ENCODE measurements around the gene GCC1. TPM values are rescaled to one million over a fixed set of nuclear protein-coding genes. Genes with fewer than 3 reads are reported as not detected.
"Not testable (repeated sequence)": the region's sequence is repeated elsewhere in the genome, so short reads cannot be mapped to it uniquely, and the experiment has no call there.

GCC1 gene
- total and polyA plus RNA-seq, 2 donors (not counting 3 experiments of a cell fraction or from before 2014, with no cell fraction given) = 4.6 to 15.5 TPM

GRCh38 chr7:127571741-127572505 lies 13.5 kb downstream of the GCC1 start:
- POLR2A ChIA-PET = no interaction called here
- no peak for TF ChIP-seq JUN (IDR thresholded peaks at IDR 0.05; ENCODE audit: borderline replicate concordance, insufficient read depth, insufficient read length, low read depth)
- no peak for TF ChIP-seq EZH2 (IDR thresholded peaks at IDR 0.05; ENCODE audit: borderline replicate concordance, low read depth, low read length, severe bottlenecking)
- TF ChIP-seq GATA2 (IDR thresholded peaks at IDR 0.05; ENCODE audit: insufficient read depth, insufficient read length, low read depth, low read length) = no peak
- no peak for TF ChIP-seq MYC (IDR thresholded peaks at IDR 0.05; ENCODE audit: low read depth, low read length)
- TF ChIP-seq FOS (IDR thresholded peaks at IDR 0.05; ENCODE audit: borderline replicate concordance, insufficient read depth, low read length) = no peak
- no peak for TF ChIP-seq MAX (IDR thresholded peaks at IDR 0.05; ENCODE audit: insufficient read depth, insufficient read length)
- TF ChIP-seq CTCF (IDR thresholded peaks at IDR 0.05; ENCODE audit: extremely low read depth in 1 of 2, insufficient read depth in 1 of 2, low read depth in 1 of 2, low read length in 2 of 2) = no peak
- no peak for TF ChIP-seq POLR2AphosphoS5 (IDR thresholded peaks at IDR 0.05; ENCODE audit: insufficient read depth, low read depth, low read length)
- TF ChIP-seq POLR2A (IDR thresholded peaks at IDR 0.05; ENCODE audit: low read depth, low read length) = no peak
- CTCF ChIA-PET = no interaction called here
- Histone ChIP-seq H4K20me1 (replicated peaks; ENCODE audit: control insufficient read depth, extremely low read depth, insufficient read depth, low read length) (no peaks in the 10 kb centered on the region), H3K36me3 (ENCODE audit: control insufficient read depth in 2 of 2, extremely low read depth in 1 of 2, insufficient read depth in 2 of 2, low read length in 2 of 2) (no peaks in the 10 kb centered on the region), H3K79me2 (ENCODE audit: control insufficient read depth, insufficient read depth, low read length) (no peaks in the 10 kb centered on the region), H3K4me3 (replicated peaks in 1 of 3; ENCODE audit: insufficient read depth in 1 of 3, low read depth in 1 of 3, low read length in 3 of 3) (no peak overlapping the region), H3K4me1 (ENCODE audit: control insufficient read depth, extremely low read depth, insufficient read depth, low read length) (no peaks in the 10 kb centered on the region), H3K4me2 (ENCODE audit: insufficient read depth, low read length) (no peak overlapping the region), H3K9ac (replicated peaks; ENCODE audit: extremely low read depth, insufficient read depth, low read length) (no peak overlapping the region), H3K27me3 (ENCODE audit: control insufficient read depth in 2 of 2, insufficient read depth in 2 of 2, low read length in 2 of 2) (no peaks in the 10 kb centered on the region), H3K9me3 (replicated peaks; ENCODE audit: control insufficient read depth, insufficient read depth, low read length) (no peaks in the 10 kb centered on the region), H2AFZ (ENCODE audit: low read depth, low read length) (no peak overlapping the region), H3K9me1 (replicated peaks; ENCODE audit: control insufficient read depth, extremely low read depth, insufficient read depth, low read length) (no peaks in the 10 kb centered on the region), H3K27ac (ENCODE audit: insufficient read depth, low read depth, low read length) (no peak overlapping the region)
- FAIRE-seq (no peak), DNase-seq (ENCODE audit: low read depth, low spot score) (no peak)
- BruUV-seq (replicated peaks) = no TSS peak
- dilution Hi-C loops (cut with MboI; ENCODE audit: extremely low pct_ligation_motif_present, low sequenced_read_pairs) = no loop called here
- intact Hi-C loops (cut with micrococcal nuclease) = no loop called here

GRCh38 chr7:127568034-127568433 lies 17.4 kb downstream of the GCC1 start:
- POLR2A ChIA-PET; FAIRE-seq; H3K9me3 ChIP-seq (replicated peaks; ENCODE audit: control insufficient read depth, insufficient read depth, low read length); H3K27ac ChIP-seq (ENCODE audit: insufficient read depth, low read depth, low read length); H3K36me3 ChIP-seq (ENCODE audit: control insufficient read depth in 2 of 2, extremely low read depth in 1 of 2, insufficient read depth in 2 of 2, low read length in 2 of 2); H4K20me1 ChIP-seq (replicated peaks; ENCODE audit: control insufficient read depth, extremely low read depth, insufficient read depth, low read length); H3K4me3 ChIP-seq (replicated peaks in 1 of 3; ENCODE audit: insufficient read depth in 1 of 3, low read depth in 1 of 3, low read length in 3 of 3); H3K9ac ChIP-seq (replicated peaks; ENCODE audit: extremely low read depth, insufficient read depth, low read length); DNase-seq (ENCODE audit: low read depth, low spot score); H3K27me3 ChIP-seq (ENCODE audit: control insufficient read depth in 2 of 2, insufficient read depth in 2 of 2, low read length in 2 of 2); H3K4me2 ChIP-seq (ENCODE audit: insufficient read depth, low read length); CTCF ChIA-PET; H3K79me2 ChIP-seq (ENCODE audit: control insufficient read depth, insufficient read depth, low read length); H2AFZ ChIP-seq (ENCODE audit: low read depth, low read length); H3K4me1 ChIP-seq (ENCODE audit: control insufficient read depth, extremely low read depth, insufficient read depth, low read length); H3K9me1 ChIP-seq (replicated peaks; ENCODE audit: control insufficient read depth, extremely low read depth, insufficient read depth, low read length); BruUV-seq (replicated peaks); intact Hi-C loops (cut with micrococcal nuclease); dilution Hi-C loops (cut with MboI; ENCODE audit: extremely low pct_ligation_motif_present, low sequenced_read_pairs): not testable (repeated sequence)
